GM18511 (cell line): ENCODE measurements around the gene RGPD5.
"Not testable (repeated sequence)": the region's sequence is repeated elsewhere in the genome, so short reads cannot be mapped to it uniquely, and the experiment has no call there.

Experiments used
- ATAC-seq: cut with Tn5 transposase; IDR thresholded peaks from one replicate; pipeline ENCODE4 v1.9.1; 2021; ENCODE audit warnings: mild to moderate bottlenecking, moderate library complexity; ENCODE audit not compliant: unreplicated experiment

The RGPD5 gene

DNA sequence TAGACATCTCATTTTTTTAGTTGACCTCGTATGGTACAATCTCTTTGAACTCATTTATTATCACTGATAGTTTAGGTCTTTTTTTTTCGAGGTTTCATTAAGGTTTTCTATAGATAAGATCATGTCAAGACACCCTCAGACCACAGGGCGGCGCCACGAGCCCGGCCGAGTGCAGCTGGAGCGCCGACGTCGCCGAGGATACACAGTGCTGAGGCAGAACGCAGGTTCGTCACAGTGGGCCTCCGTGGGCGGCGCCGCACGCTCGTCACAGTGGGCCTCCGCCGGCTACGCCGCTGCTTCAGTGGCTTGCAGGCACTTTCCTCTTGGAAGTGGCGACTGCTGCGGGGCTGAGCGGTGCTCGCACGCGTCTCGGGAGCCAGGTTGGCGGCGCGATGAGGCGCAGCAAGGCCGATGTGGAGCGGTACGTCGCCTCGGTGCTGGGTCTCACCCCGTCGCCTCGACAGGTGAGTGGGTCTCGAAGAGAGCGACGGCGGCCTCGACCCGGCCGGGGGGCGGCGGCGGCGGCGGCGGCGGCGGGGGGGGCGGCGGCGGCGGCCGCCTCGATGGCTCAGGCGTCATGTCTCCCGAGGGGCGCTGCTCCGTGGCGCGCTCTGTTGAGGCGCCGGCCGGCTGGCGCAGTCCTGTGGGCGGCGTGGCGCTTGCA, at the start of gene RGPD5:
RGPD5 (plus strand) TSS at position 232 of the 664 bp plus-strand sequence; CDS start at position 393, 161 bp downstream.
- peak; percentile 98 for ATAC-seq

DNA sequence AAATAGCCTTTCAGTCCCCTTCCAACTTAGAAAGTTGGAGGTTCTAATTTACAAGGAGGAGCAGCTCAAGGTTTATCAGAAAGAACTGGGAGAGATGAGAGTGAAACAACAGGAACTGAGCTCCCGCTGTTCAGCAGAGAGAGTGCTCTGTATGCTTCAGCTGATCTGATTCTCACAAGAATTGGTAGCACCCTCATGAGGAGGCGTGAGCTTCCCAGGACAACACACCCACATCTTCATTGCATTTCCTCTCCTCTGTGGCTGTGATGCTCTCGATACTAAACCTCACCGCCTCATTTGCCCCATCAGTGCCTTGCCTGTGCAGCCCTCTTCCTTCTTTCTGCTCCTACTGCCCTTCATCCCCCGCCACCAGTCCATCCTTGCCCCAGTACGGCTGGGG, 42.5 kb upstream of the RGPD5 start:
- not testable (repeated sequence) for ATAC-seq

DNA sequence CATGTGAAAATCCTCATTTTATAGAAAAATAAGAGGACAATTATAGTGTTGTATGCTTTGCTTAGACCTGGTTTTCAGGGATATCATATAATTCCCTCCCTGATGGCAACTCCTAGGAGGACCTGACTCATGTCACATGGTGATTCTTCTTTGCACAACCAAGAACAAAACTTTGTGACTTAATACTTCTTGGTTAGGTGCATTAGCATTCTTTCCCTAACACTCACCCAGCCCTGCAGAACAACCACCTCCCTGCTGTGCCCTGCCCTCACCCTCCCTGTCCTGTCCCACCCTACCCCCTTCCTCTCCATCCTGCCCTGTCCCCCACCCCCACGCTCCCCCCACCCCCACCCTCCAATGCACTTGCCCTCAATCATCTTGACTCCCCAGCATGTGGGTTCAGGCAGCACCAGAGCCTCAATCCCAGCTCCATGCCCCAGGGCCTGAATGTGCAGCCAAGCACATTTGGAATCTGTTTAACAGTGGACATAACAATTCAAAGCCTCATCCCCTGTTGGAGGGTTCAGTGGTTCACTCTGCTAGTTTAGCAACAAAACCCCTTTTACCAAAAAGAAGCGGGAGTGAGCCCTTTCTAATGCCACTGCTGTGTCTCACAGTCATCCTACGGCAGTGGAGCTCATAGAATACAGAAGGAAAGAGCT, 36.8 kb upstream of the RGPD5 start:
- ATAC-seq, result not testable (repeated sequence)

DNA sequence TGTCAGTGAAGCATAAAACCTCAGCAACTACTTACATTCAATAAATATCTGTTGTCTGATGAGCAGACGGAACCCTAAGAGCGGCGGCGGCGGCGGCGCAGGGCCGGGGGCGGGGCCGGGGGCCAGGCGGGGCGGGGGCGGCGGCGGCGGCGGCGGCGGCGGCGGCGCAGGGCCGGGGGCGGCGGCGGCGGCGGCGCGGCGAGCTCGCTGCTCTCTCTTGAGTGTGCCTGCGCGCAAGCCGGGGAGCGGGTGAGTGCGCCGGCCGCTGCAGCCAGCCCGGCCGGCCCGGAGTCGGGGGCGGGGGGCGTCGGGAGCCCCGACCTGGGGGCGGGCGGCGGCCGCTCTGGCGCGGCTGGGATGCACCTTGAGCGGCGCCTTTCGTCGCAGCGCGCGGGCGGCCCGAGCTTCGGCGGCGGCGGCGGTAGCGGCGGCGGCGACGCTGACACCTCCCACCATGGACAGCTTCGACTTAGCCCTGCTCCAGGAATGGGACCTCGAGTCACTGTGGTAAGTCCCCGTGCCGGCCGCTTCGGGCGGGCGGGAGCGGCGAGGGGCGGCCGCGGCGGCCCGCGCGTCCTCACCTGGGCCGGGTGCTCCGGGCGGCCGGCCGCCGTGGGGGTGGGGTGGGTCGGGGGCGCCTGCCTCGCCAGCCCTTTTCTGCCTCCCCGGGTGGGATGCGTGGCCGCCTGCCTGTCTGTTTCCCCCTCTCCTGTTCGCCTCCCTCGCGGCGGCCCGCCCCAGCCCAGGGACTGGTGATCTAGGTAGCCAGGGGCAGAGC, 33.7 kb upstream of the RGPD5 start:
- not testable (repeated sequence) for ATAC-seq

DNA sequence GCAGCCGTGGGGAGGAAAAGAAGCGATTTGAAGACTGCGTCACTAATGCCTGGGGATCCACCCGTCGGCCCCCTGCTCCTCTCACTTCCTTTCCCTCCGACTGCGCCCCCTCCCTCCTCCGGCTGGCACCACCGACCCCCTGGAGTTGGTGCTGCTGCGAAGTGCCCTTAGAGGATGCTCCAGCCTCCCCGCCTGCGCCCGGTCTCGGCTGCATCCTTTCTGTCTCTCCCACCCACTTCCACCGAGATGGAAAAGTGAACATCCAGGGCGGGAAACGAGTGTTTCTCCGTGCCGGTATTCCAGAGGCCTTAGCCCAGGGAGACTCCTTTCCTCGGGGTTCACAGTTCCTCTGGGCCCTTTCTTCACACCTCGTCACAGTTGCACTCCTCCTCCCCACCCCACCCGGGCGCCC, 33.1 kb upstream of the RGPD5 start:
- ATAC-seq, result not testable (repeated sequence)

DNA sequence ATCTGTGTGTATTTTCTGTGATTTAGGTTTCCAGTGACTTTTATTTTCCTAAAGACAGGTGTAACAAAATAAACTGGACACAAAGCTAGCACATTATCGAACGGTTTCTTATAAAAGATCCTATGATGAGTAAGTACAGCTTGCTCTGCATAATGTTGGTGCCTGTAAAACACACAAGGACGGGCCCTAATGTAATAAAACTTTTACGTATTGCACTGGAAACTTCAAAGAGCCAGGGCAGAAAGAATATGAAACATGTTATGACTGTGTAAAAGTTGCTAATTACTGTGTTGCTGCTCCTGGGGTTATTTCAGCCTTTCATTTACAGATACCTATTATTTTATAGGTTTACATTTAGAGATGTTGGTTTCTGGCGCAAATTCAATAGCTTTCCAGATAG, 32.1 kb upstream of the RGPD5 start:
- ATAC-seq, result not testable (repeated sequence)

DNA sequence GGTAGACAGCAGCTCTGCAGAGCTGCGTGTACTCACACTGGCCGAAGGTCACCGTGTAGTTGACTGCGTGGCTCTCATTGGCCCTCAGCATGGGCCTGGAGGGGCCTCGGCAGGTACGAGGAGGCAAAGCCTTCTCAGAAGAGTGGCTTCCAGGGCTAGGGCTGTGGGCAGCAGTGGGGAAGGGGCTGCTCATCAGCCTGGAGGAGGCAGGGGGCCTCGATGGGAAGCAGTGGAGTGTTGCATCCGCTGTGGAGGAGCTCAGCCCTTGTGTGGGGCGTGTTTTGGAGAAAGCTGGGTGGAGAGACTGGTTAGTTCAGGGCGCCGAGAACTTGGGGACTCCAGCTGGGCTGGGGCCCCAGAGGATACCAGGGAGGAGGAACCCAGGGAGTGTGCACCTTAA, 28.0 kb upstream of the RGPD5 start:
- not testable (repeated sequence) for ATAC-seq

DNA sequence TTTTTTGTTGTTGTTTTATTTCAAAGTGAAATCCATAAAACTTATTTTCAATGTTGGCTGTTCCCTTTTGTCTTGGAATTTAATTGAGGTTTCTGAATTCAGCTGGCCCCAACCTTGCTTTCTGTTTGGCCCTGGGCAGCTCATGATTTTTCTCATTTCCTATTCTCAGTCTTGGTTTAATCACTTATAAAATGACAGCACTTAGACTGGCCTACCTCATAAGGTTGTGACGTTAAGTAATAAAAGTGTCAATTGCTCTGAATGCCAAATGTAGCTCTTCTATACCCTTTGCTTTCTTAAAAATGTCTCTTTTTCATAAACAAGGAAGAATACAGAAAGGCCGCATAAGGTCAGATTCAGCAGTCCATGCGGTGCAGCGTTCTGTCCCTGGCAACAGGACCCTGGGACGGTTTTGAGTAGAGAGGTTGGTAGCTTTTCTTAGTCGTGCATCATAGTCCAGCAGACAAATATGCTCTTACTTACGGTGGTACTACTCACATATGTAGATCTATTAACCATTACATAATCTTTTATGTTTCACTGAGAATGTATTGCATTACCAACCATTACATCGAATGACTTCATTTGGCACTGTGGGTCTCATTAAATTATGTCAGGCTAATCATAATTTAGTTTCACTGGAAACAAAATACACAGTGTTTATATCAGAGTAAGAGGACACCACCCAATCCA, 27.1 kb upstream of the RGPD5 start:
- ATAC-seq, result not testable (repeated sequence)

DNA sequence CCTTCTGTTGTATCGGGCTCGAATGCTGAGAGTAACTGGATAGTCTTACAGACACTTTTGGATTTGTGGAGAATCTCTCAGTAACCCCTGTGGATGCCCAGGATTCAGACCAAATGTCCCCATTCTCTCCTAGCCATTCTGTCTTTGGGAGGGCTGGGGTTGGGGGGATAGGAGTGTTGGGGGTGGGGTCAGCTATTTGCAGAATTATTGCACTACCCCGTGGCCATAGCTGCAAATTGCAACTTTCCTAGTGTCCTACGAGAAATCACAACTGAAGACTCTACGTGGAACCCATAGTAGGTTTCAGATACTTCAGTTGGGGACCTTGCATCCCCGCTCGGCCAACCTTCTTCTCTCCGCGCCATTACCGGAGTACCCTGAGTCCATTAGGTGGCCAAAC, 25.2 kb upstream of the RGPD5 start:
- ATAC-seq, result not testable (repeated sequence)

DNA sequence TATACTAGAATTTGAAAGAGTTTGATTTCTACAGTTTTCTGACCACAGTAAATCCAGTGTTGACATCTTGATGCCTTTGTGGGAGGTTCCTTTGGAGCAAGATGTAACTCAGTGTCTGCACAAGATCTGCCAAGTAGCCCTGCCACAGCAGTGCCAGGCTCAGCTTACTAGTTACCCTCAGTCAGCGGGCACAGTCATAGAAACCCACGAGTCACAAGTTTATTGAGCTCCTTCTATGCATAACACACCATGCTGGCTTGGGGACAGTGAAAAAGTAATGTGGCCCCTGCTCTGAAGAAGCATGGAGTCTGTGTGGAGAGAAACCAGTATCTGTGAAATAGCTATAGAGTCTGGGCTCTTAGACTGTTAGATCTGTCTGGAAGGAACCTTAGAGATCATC, 15.0 kb upstream of the RGPD5 start:
- not testable (repeated sequence) for ATAC-seq

DNA sequence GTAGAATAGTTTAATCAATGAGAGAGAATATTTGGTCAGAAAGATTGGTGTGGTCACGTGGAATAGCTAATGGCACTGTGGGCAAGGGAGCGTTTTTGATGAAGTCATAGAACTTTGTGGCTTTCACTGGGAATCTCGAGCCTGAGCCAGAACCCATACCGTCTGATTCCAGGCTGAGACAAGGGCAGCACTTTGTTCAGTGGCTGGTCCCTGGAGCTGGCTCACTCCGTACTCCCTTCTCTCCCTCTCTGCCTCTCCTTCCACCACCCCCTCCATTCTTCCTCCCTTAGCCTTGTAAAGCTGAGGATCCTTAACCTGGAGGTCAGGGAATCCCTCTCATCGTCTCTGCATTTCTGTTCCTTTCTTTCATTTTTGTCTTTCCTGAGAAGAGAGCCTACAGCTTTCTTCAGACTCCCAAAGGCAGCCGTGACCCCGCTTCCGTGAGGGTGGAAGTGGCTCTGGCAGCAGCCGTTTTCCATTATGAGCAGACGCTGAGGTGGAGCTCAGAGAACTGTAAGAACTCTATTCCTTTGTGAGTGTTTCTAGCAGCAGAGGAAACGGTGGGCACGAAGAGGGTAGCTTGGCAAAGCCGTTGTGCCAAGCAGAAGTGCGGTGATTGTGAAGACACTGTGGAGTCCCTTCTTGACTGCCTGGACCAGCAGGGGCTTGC, 12.8 kb upstream of the RGPD5 start:
- not testable (repeated sequence) for ATAC-seq

DNA sequence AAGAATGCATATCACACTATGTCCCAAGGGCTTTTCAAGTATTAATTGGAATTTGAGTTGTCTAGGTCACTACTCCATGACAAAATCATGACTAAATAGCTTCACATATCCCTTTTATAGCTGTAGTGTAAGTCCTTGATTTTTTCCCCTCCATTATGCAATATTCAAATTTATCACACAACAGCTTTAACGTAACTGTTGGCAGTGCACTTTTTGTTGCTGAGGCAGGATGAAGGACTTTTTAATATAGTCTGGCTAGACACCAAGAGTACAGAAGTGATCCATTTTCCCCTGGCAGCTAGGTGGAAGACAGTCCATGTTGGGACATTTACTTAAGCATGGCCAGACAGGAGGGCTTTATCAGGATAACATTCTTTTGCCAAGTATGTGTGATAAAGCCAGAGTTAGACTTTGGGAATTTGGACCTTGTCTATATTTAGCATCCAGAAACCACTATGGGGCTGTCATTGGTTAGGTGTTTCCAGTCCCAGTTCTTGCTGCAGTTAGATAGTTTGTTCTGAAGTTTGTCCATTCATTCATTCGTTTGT, 11.6 kb upstream of the RGPD5 start:
- not testable (repeated sequence) for ATAC-seq

DNA sequence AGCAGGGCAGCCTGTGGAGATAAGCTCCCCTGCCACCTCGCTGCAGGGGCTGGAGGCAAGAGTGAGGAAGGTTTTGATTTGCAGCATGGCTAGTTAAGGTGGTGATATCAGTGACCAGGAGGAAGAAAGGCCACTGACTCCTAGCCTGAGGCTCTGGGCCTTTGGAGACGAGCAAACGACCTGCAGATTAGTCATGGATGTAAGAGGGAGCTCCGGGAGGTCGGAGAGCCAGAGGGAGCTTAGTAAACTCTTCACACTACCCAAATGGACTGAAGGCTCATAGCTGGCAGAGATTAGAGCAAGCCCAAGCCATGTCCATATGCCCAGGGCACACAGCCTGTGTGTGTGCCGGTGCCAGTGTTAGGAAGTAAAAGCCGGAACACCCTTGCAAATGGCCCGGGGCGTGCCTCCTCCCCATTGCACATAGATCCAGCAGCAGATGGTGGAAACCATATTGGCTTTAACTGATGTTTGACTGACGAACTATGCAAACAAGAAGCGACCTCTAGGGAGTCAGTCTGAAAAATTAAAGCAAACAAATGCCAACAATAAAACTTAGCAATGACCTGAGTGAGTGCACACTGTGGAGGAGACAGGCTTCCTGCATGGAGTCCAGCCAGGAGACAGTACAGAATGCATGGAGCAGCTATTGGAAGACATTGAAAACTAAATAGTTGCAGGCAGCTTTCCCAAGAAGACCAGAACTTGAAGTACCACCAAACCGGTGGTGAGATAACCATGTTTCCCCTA, 2.4 kb upstream of the RGPD5 start:
- ATAC-seq, result not testable (repeated sequence)

DNA sequence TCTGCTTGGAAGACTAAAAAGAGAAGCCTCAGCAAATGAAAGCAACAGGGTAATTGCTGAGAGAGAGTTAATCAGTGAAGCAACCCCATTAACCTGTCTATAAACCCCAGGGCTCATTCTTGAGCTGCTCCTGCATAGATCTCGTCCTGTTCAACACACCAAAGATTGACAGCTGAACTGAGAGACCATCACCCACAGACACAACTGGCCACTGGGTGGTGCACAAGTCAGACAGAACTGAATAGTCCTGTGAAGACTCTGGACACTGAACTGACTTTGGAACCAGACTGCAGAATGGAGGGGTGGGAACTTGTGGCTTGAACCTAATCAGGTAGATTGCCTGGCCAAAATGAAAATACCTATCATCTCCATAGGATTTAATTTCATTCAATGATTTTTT, 1.4 kb upstream of the RGPD5 start:
- peak; percentile 63 for ATAC-seq

DNA sequence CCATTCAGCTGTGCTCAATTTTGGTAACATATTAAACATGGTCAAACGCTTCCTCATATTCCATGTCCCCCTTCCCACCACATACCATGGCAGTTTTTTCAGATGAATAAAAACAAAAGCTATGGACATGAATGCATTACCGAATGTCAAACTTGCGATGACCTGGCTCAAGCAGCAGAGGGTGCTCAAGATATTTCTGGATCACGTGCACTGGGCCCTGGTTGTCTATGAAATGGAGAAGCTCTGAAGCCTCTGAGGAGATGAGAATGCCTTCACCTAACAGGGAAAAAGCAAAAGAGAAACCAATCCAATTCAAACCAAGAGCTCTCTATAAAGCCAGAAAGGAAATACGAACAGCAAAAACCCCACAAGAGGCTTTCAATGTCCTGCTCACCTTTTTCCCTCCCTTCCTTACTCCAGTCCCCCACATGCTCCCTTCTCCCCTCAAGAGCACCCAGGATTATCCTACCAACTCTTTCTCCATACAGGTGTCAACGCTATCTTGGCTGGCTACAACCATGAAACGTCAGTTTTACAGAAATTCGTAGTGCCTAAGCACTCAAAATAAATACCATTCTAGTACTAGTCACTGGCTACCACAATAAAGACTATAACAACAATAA, 77.1 kb downstream of the RGPD5 start:
- peak; percentile 78 for ATAC-seq

DNA sequence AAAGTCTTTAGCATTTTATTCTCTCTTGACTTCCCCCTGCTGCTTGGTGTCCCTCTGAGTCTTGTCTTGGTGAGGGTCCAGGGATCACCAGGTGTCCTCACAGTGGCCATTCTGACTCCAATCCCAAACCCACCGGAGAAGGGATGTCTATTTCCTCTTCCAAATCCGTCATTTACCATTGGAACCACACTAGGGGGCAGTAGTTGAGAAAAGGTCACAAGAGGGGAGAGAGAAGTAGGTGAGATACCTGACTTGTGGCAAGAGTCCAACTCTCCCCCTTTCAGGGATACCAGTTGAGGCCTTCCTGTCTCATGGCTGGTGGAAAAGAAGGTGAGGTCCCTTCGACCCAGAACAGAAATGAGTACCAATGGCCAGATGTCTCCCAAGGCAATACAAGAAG, 82.5 kb downstream of the RGPD5 start:
- not testable (repeated sequence) for ATAC-seq

DNA sequence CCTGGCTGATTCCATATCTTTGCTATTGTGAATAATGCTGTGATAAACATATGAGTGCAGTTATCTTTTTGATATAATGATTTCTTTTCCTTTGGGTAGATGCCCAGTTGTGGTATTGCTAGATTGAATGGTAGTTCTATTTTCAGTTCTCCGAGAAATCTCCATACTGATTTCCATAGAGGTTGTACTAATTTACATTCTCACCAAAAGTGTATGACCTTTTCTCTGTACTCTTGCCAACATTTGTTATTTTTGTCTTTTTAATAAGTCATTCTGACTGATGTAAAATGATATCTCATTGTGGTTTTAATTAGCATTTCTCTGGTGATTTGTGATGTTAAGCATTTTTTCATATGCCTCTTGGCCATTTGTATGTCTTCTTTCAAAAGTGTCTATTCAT, 88.0 kb downstream of the RGPD5 start:
- ATAC-seq, result not testable (repeated sequence)

DNA sequence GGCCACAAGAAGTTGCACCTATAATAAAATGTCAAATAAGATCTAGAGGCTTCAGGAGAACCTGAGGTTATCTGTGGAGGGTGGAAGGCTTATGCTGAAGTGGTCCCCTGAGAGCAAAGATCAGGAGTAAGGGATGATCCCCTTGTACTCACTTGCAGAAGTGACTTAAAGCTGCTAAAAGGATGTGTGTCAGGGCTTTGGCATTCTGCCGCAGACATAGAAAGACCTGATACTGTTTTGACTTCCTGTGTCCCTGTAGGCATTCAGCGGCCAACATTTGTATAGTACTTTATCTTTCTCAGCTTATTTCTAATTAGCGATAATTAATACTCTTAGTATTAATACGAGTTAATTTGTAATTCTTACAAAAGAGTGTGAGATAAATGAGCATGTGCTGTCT, 94.3 kb downstream of the RGPD5 start:
- not testable (repeated sequence) for ATAC-seq

DNA sequence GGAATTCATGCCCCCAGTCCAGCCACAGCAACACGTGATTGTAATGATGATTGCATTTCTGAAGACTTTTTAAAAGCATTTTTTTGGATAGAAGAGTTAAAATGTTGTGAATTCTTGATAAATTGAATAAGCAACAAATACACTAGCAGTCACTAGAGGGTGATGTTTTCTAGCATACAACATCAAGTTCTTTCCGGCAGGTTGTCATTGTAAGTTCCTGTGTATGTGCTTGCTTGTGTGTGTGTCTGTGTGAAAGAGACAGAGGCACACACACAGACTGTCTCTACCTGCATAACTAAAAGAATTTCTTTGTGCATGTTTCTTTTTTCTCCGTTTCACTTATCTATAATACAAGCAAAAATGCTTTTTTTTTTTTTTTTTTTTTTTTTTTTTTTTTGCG, 95.8 kb downstream of the RGPD5 start:
- ATAC-seq, result not testable (repeated sequence)
